ENCODE data around the gene MUC5AC.

DNA sequence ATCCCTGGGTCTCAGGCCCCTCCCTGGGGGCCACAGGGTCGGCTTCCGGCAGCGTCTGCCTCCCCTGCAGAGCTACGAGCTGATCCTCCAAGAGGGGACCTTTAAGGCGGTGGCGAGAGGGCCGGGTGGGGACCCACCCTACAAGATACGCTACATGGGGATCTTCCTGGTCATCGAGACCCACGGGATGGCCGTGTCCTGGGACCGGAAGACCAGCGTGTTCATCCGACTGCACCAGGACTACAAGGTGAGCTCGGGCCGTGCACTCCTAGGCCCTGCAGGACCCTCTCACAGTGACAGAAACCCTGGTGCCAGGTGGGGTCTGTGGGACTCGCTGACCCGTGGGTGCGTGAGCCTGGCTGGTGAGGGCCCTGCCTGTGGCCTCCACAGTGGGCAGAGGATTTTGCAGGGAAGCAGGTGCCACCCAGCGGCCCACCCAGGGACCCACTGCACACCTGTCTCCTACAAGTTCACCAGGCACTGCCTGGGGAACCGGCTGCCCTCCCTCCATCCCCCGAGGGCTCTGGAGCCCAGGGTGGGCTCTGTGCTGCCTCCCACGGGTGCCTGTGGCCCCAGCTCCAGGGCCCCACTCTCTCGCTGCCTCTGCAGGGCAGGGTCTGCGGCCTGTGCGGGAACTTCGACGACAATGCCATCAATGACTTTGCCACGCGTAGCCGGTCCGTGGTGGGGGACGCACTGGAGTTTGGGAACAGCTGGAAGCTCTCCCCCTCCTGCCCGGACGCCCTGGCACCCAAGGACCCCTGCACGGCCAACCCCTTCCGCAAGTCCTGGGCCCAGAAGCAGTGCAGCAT is 78.8 kb downstream of the MUC5AC start:
- no peak for TF ChIP-seq EZH2phosphoT487 (IDR thresholded peaks at IDR 0.05; ENCODE audit: insufficient read depth, low read depth)
- no peak for TF ChIP-seq EZH2 (IDR thresholded peaks at IDR 0.05; ENCODE audit: insufficient read depth, poor library complexity, severe bottlenecking)

Data from GM23248 (cell line).